A549 (cell line): Measurements from ENCODE around the gene TASP1. TPM values are rescaled to one million over a fixed set of nuclear protein-coding genes. Genes with fewer than 3 reads are reported as not detected.

Experiments used
- ATAC-seq, 2 experiments: fragments of 200-7000 bp in 1 of 2; fragments of >200 bp in 1 of 2; cut with Nextera tagmentation in 1 of 2; cut with Tn5 transposase in 1 of 2; 3 replicates each; pipeline versions ENCODE4 v1.8.0 to v1.9.1; 2018 to 2020; ENCODE audit warnings: mild to moderate bottlenecking in 1 of 2, moderate library complexity in 1 of 2
- CTCF ChIA-PET: fragments of 300-600 bp; sonication (Branson Sonifier 250); formaldehyde crosslinking; extraction: SDS; loops from one replicate; lab custom pipeline; 2021; ENCODE audit warnings: antibody characterized with exemption, inconsistent platforms; lab: Yijun Ruan, JAX
- POLR2A ChIA-PET: fragments of 350-600 bp; formaldehyde crosslinking; extraction: SDS; loops from one replicate; lab custom pipeline; 2021; ENCODE audit warnings: antibody characterized with exemption, inconsistent platforms; lab: Yijun Ruan, JAX
- DNase-seq, 2 experiments: peaks; one replicate each; pipeline versions ENCODE4 v3.0.0 to v3.0.0-alpha.2; 2011 to 2016; ENCODE audit warnings: low read depth in 1 of 2, low spot score in 1 of 2
- FAIRE-seq: peaks from 2 replicates; lab custom pipeline; 2011; peaks lifted over from hg19 to GRCh38; lab: Jason Lieb, UNC
- H3K27ac ChIP-seq, 2 experiments: fragments of >200 bp; sonication (Bioruptor Twin); formaldehyde crosslinking; 3 replicates each; pipeline ENCODE4 v1.5.1; 2016 to 2017
- H3K4me1 ChIP-seq: fragments of >200 bp; sonication (Bioruptor Twin); formaldehyde crosslinking; 3 replicates; pipeline ENCODE4 v1.6.1; 2016
- H3K4me2 ChIP-seq: fragments of >200 bp; sonication (Bioruptor Twin); formaldehyde crosslinking; 3 replicates; pipeline ENCODE4 v1.6.1; 2016
- H3K4me3 ChIP-seq: fragments of >200 bp; sonication (Bioruptor Twin); formaldehyde crosslinking; 3 replicates; pipeline ENCODE4 v1.5.1; 2016
- H3K9me3 ChIP-seq: fragments of >200 bp; sonication (Bioruptor Twin); formaldehyde crosslinking; 3 replicates; pipeline ENCODE4 v1.6.1; 2016
- BHLHE40 ChIP-seq: IDR thresholded peaks from 2 replicates; pipeline ENCODE4 v1.6.1; 2012; ENCODE audit warnings: low read depth, low read length, inconsistent platforms
- CBX8 ChIP-seq: fragments of 200-600 bp; sonication (generic); IDR thresholded peaks from 2 replicates; pipeline ENCODE4 v1.6.1; 2016
- E2F6 ChIP-seq: IDR thresholded peaks from 2 replicates; pipeline ENCODE4 v1.6.1; 2012; ENCODE audit warnings: low read depth, borderline replicate concordance
- EHMT2 ChIP-seq: fragments of 200-600 bp; sonication (generic); IDR thresholded peaks from 2 replicates; pipeline ENCODE4 v1.6.1; 2016; ENCODE audit warnings: antibody characterized with exemption, low read depth, mild to moderate bottlenecking, moderate library complexity
- ELK1 ChIP-seq: fragments of 150-350 bp; IDR thresholded peaks from 2 replicates; pipeline ENCODE4 v1.6.1; 2014; ENCODE audit warnings: low read depth, mild to moderate bottlenecking, low read length
- EP300 ChIP-seq, 2 experiments: fragments of >200 bp; sonication (Bioruptor Twin); formaldehyde crosslinking; IDR thresholded peaks; 2 replicates in 1 of 2; 3 replicates in 1 of 2; pipeline ENCODE4 v1.6.1; 2016 to 2017
- FOXS1 ChIP-seq: fragments of 250-450 bp; sonication (Bioruptor Pico); IDR thresholded peaks from 2 replicates; pipeline ENCODE4 v1.5.0; 2020; ENCODE audit warnings: mild to moderate bottlenecking, moderate library complexity
- HES2 ChIP-seq: fragments of >200 bp; sonication (Bioruptor Twin); formaldehyde crosslinking; IDR thresholded peaks from 2 replicates; pipeline ENCODE4 v1.6.1; 2016
- HOXB5 ChIP-seq: fragments of 250-450 bp; sonication (Bioruptor Pico); IDR thresholded peaks from 2 replicates; pipeline ENCODE4 v1.5.0; 2020; ENCODE audit warnings: mild to moderate bottlenecking, moderate library complexity
- JUN ChIP-seq, 2 experiments: fragments of >200 bp; sonication (Bioruptor Twin); formaldehyde crosslinking; IDR thresholded peaks; 2 replicates in 1 of 2; 3 replicates in 1 of 2; pipeline ENCODE4 v1.6.1; 2016 to 2017
- JUNB ChIP-seq: fragments of >200 bp; sonication (Bioruptor Twin); formaldehyde crosslinking; IDR thresholded peaks from 2 replicates; pipeline ENCODE4 v1.6.1; 2016
- KDM5A ChIP-seq: fragments of 200-600 bp; sonication (generic); IDR thresholded peaks from 2 replicates; pipeline ENCODE4 v1.6.1; 2016; ENCODE audit warnings: antibody characterized with exemption, mild to moderate bottlenecking
- MAFK ChIP-seq: fragments of 450-650 bp; IDR thresholded peaks from 2 replicates; pipeline ENCODE4 v1.6.1; 2014; ENCODE audit not compliant: partially characterized antibody
- MAZ ChIP-seq: fragments of 150-350 bp; IDR thresholded peaks from 2 replicates; pipeline ENCODE4 v1.6.1; 2014; ENCODE audit warnings: antibody characterized with exemption, low read depth, low read length, borderline replicate concordance
- NFE2L2 ChIP-seq: fragments of 150-350 bp; conservative IDR thresholded peaks from 2 replicates; pipeline ENCODE4 v1.6.1; 2014; ENCODE audit warnings: low read length
- NR3C1 ChIP-seq: fragments of >200 bp; sonication (Bioruptor Twin); formaldehyde crosslinking; IDR thresholded peaks from 3 replicates; pipeline ENCODE4 v1.6.1; 2017
- PHF8 ChIP-seq: fragments of 200-600 bp; sonication (generic); IDR thresholded peaks from 2 replicates; pipeline ENCODE4 v1.6.1; 2016; ENCODE audit warnings: low read depth, mild to moderate bottlenecking, antibody characterized with exemption, moderate library complexity, borderline replicate concordance
- POLR2A ChIP-seq: IDR thresholded peaks from 2 replicates; pipeline ENCODE4 v1.6.1; 2012; ENCODE audit warnings: mild to moderate bottlenecking, low read length
- POLR2AphosphoS2 ChIP-seq: conservative IDR thresholded peaks from 2 replicates; pipeline ENCODE4 v1.6.1; 2012; ENCODE audit warnings: low read length, improper control_type of control experiment, inconsistent platforms
- RAD21 ChIP-seq, 2 experiments: fragments of >200 bp in 1 of 2; sonication (Bioruptor Twin) in 1 of 2; formaldehyde crosslinking in 1 of 2; IDR thresholded peaks in 1 of 2; conservative IDR thresholded peaks in 1 of 2; 2 replicates in 1 of 2; 3 replicates in 1 of 2; pipeline ENCODE4 v1.6.1; 2012 to 2018; ENCODE audit warnings: inconsistent platforms in 1 of 2
- RCOR1 ChIP-seq: fragments of 150-350 bp; IDR thresholded peaks from 2 replicates; pipeline ENCODE4 v1.6.1; 2014; ENCODE audit warnings: antibody characterized with exemption, low read length, low read depth
- ZC3H11A ChIP-seq: fragments of 450-650 bp; IDR thresholded peaks from 2 replicates; pipeline ENCODE4 v1.6.1; 2014; ENCODE audit warnings: antibody characterized with exemption, mild to moderate bottlenecking
- ZFP36 ChIP-seq: fragments of 450-650 bp; IDR thresholded peaks from 2 replicates; pipeline ENCODE4 v1.6.1; 2014; ENCODE audit warnings: borderline replicate concordance; ENCODE audit not compliant: partially characterized antibody
- ZSCAN20 ChIP-seq: fragments of 250-450 bp; sonication (Bioruptor Pico); IDR thresholded peaks from 2 replicates; pipeline ENCODE4 v1.8.0; 2022; ENCODE audit warnings: mild to moderate bottlenecking, moderate library complexity
- WGBS: methylation state at CpG from one replicate; pipeline ENCODE4 v1.1.6; 2017; ENCODE audit errors: missing lambda C conversion rate; 5-methylcytosine and 5-hydroxymethylcytosine counted together
- polyA plus RNA-seq, 4 experiments: library from polyadenylated mRNA; depleted of rRNA in 3 of 4; stranded (reverse); fragments of >200 nt; fragmentation: RNase III in 1 of 4; extraction: RNeasy Plus Mini Kit Qiagen cat#74134 plus additional on column Dnase treatment in 1 of 4; gene quantifications; 2 replicates in 3 of 4; 3 replicates in 1 of 4; pipeline ENCODE4 v1.2.3, GENCODE V29; 2011 to 2017

TASP1 gene
- polyA plus RNA-seq, 2 of the 4 experiments (the other 2 are of a cell fraction) = 9.5 to 18.2 TPM

DNA sequence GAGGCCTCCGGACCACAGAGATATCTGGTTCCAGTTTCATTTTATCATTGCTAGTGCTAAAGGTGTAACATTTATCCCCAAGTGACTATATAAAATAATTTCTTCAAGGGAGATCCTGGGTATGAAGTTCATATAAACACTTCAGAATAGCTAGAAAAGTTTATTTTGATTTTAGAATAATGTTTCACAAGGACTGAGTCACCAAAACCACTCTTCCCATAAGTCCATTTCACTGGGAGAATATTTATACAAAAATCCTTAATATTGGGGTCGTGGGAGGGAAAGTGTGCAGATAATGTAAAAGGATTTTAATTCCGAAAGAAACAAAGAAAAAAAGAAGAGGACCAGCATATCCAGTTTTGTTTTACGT lies 289.5 kb downstream of the TASP1 start:
- FAIRE-seq (no peak), DNase-seq (no peak), ATAC-seq (no peak)
- CTCF ChIA-PET = interaction anchor here (1.5 kb wide), 1 partner anchor 10 kb away, joined by 5 read pairs; no protein-coding TSS in a partner anchor
- POLR2A ChIA-PET = no interaction called here
- Histone ChIP-seq H3K4me2 (no peak overlapping the region), H3K9me3 (no peaks in the 10 kb centered on the region), H3K27ac (peak overlapping the region in 1 of 2 experiments; percentile 5; a peak in 1 of 6 replicates), H3K4me1 (no peaks in the 10 kb centered on the region; the same call in 1 of the 3 replicates), H3K4me3 (no peak overlapping the region)
- WGBS = 86% methylated on average over 4 of the region's 4 CpGs
- no peak for TF ChIP-seq ZC3H11A
- no peak for TF ChIP-seq RCOR1
- no peak for TF ChIP-seq BHLHE40
- TF ChIP-seq POLR2AphosphoS2 = no peak
- no peak for TF ChIP-seq JUNB
- no peak for TF ChIP-seq RAD21 (conservative IDR thresholded peaks at IDR 0.05 in 1 of 2, IDR thresholded peaks at IDR 0.05 in 1 of 2)
- no peak for TF ChIP-seq NR3C1

GRCh38 chr20:13348311-13349234 lies 290.2 kb downstream of the TASP1 start:
- DNase-seq = no peak
- peak overlapping the region in 1 of 2 experiments; percentile 5; a peak in 1 of 6 replicates for H3K27ac ChIP-seq
- ChIA-PET POLR2A (no interaction called here), CTCF (interaction anchor here (1.5 to 2.5 kb wide), 2 partner anchors 9 to 199 kb away, joined by 5 to 9 read pairs; no protein-coding TSS in a partner anchor)
- TF ChIP-seq HES2 (no peak), POLR2A (no peak), ZSCAN20 (CRISPR knock-in tag) (no peak), CBX8 (no peak), E2F6 (no peak), KDM5A (no peak), PHF8 (no peak), EP300 (IDR thresholded peaks at IDR 0.05) (no peak), ELK1 (no peak), NFE2L2 (no peak), EHMT2 (no peak), JUN (IDR thresholded peaks at IDR 0.05) (no peak), MAFK (no peak), HOXB5 (CRISPR knock-in tag) (no peak), MAZ (no peak), ZFP36 (no peak), JUNB (no peak), FOXS1 (CRISPR knock-in tag) (no peak)
- no peak overlapping the region for H3K4me3 ChIP-seq
- no peaks in the 10 kb centered on the region; the same call in 1 of the 3 replicates for H3K4me1 ChIP-seq
- no peaks in the 10 kb centered on the region for H3K9me3 ChIP-seq
- H3K4me2 ChIP-seq = no peak overlapping the region
- WGBS = 82% methylated on average over 9 of the region's 9 CpGs
- no peak for ATAC-seq
- FAIRE-seq = no peak
